ENCODE measurements around the gene MKRN1.
"Not testable (repeated sequence)": the region's sequence is repeated elsewhere in the genome, so short reads cannot be mapped to it uniquely, and the experiment has no call there.

MKRN1 gene

GRCh38 chr7:140509789-140510188 is 30.5 kb upstream of the MKRN1 start:
- Histone ChIP-seq H3K9ac (ENCODE audit: low read length) (no peak overlapping the region), H3K4me1 (ENCODE audit: control insufficient read depth, insufficient read depth, low read length) (peaks cover 11% of the 10 kb centered on the region), H3K27me3 (ENCODE audit: control insufficient read depth, insufficient read depth, low read length) (no peaks in the 10 kb centered on the region), H3K36me3 (ENCODE audit: control insufficient read depth, insufficient read depth, low read length) (no peaks in the 10 kb centered on the region), H3K27ac (ENCODE audit: low read depth, low read length) (no peak overlapping the region), H3K4me3 (ENCODE audit: low read depth, low read length) (no peak overlapping the region), H3K9me3 (ENCODE audit: control insufficient read depth, insufficient read depth, low read depth, low read length) (no peaks in the 10 kb centered on the region)

- H3K27me3 ChIP-seq (ENCODE audit: control insufficient read depth, insufficient read depth, low read length); H3K9ac ChIP-seq (ENCODE audit: low read length); H3K4me1 ChIP-seq (ENCODE audit: control insufficient read depth, insufficient read depth, low read length); H3K4me3 ChIP-seq (ENCODE audit: low read depth, low read length); H3K9me3 ChIP-seq (ENCODE audit: control insufficient read depth, insufficient read depth, low read depth, low read length); H3K27ac ChIP-seq (ENCODE audit: low read depth, low read length); H3K36me3 ChIP-seq (ENCODE audit: control insufficient read depth, insufficient read depth, low read length): not testable (repeated sequence)
These were observed 28.3 kb upstream of the MKRN1 start for GRCh38 chr7:140507556-140507955.

GRCh38 chr7:140506788-140507464 is 27.6 kb upstream of the MKRN1 start:
- H3K4me1 ChIP-seq (ENCODE audit: control insufficient read depth, insufficient read depth, low read length): peaks cover 6% of the 10 kb centered on the region
- H3K9me3 ChIP-seq (ENCODE audit: control insufficient read depth, insufficient read depth, low read depth, low read length): no peaks in the 10 kb centered on the region
- peak overlapping the region; percentile 45 for H3K9ac ChIP-seq (ENCODE audit: low read length)
- no peaks in the 10 kb centered on the region for H3K36me3 ChIP-seq (ENCODE audit: control insufficient read depth, insufficient read depth, low read length)
- 0 out of 2 replicates have a peak overlapping the region, but pooled peaks have one; percentile 16 for H3K4me3 ChIP-seq (ENCODE audit: low read depth, low read length)
- H3K27me3 ChIP-seq (ENCODE audit: control insufficient read depth, insufficient read depth, low read length): no peaks in the 10 kb centered on the region
- no peak overlapping the region; the same call in 1 of the 2 replicates for H3K27ac ChIP-seq (ENCODE audit: low read depth, low read length)

- Histone ChIP-seq H3K27ac (ENCODE audit: low read depth, low read length) (no peak overlapping the region), H3K4me3 (ENCODE audit: low read depth, low read length) (no peak overlapping the region), H3K27me3 (ENCODE audit: control insufficient read depth, insufficient read depth, low read length) (no peaks in the 10 kb centered on the region), H3K4me1 (ENCODE audit: control insufficient read depth, insufficient read depth, low read length) (peaks cover 2% of the 10 kb centered on the region), H3K9me3 (ENCODE audit: control insufficient read depth, insufficient read depth, low read depth, low read length) (no peaks in the 10 kb centered on the region), H3K9ac (ENCODE audit: low read length) (no peak overlapping the region), H3K36me3 (ENCODE audit: control insufficient read depth, insufficient read depth, low read length) (no peaks in the 10 kb centered on the region)
These were observed 22.7 kb upstream of the MKRN1 start for GRCh38 chr7:140501966-140502365.

- H3K4me1 ChIP-seq (ENCODE audit: control insufficient read depth, insufficient read depth, low read length); H3K36me3 ChIP-seq (ENCODE audit: control insufficient read depth, insufficient read depth, low read length); H3K9me3 ChIP-seq (ENCODE audit: control insufficient read depth, insufficient read depth, low read depth, low read length); H3K27ac ChIP-seq (ENCODE audit: low read depth, low read length); H3K4me3 ChIP-seq (ENCODE audit: low read depth, low read length); H3K9ac ChIP-seq (ENCODE audit: low read length); H3K27me3 ChIP-seq (ENCODE audit: control insufficient read depth, insufficient read depth, low read length): not testable (repeated sequence)
These were observed 18.5 kb upstream of the MKRN1 start for GRCh38 chr7:140497807-140498206.

GRCh38 chr7:140497241-140497769 is 18.0 kb upstream of the MKRN1 start:
- no peaks in the 10 kb centered on the region for H3K9me3 ChIP-seq (ENCODE audit: control insufficient read depth, insufficient read depth, low read depth, low read length)
- no peaks in the 10 kb centered on the region for H3K27me3 ChIP-seq (ENCODE audit: control insufficient read depth, insufficient read depth, low read length)
- H3K4me1 ChIP-seq (ENCODE audit: control insufficient read depth, insufficient read depth, low read length): no peaks in the 10 kb centered on the region
- H3K9ac ChIP-seq (ENCODE audit: low read length): no peak overlapping the region
- H3K4me3 ChIP-seq (ENCODE audit: low read depth, low read length): no peak overlapping the region
- no peak overlapping the region for H3K27ac ChIP-seq (ENCODE audit: low read depth, low read length)
- no peaks in the 10 kb centered on the region for H3K36me3 ChIP-seq (ENCODE audit: control insufficient read depth, insufficient read depth, low read length)

- H3K36me3 ChIP-seq (ENCODE audit: control insufficient read depth, insufficient read depth, low read length): no peaks in the 10 kb centered on the region
- no peaks in the 10 kb centered on the region for H3K4me1 ChIP-seq (ENCODE audit: control insufficient read depth, insufficient read depth, low read length)
- H3K27me3 ChIP-seq (ENCODE audit: control insufficient read depth, insufficient read depth, low read length): no peaks in the 10 kb centered on the region
- no peaks in the 10 kb centered on the region for H3K9me3 ChIP-seq (ENCODE audit: control insufficient read depth, insufficient read depth, low read depth, low read length)
- H3K9ac ChIP-seq (ENCODE audit: low read length): no peak overlapping the region
- H3K4me3 ChIP-seq (ENCODE audit: low read depth, low read length): no peak overlapping the region
- H3K27ac ChIP-seq (ENCODE audit: low read depth, low read length): no peak overlapping the region
These were observed 16.3 kb upstream of the MKRN1 start for GRCh38 chr7:140495514-140496097.

GRCh38 chr7:140494867-140495266 is 15.6 kb upstream of the MKRN1 start:
- Histone ChIP-seq H3K9me3 (ENCODE audit: control insufficient read depth, insufficient read depth, low read depth, low read length) (no peaks in the 10 kb centered on the region), H3K27me3 (ENCODE audit: control insufficient read depth, insufficient read depth, low read length) (no peaks in the 10 kb centered on the region), H3K4me3 (ENCODE audit: low read depth, low read length) (no peak overlapping the region), H3K9ac (ENCODE audit: low read length) (no peak overlapping the region), H3K36me3 (ENCODE audit: control insufficient read depth, insufficient read depth, low read length) (no peaks in the 10 kb centered on the region), H3K4me1 (ENCODE audit: control insufficient read depth, insufficient read depth, low read length) (no peaks in the 10 kb centered on the region), H3K27ac (ENCODE audit: low read depth, low read length) (no peak overlapping the region)

- peaks cover 27% of the 10 kb centered on the region for H3K4me1 ChIP-seq (ENCODE audit: control insufficient read depth, insufficient read depth, low read length)
- no peak overlapping the region for H3K9ac ChIP-seq (ENCODE audit: low read length)
- no peaks in the 10 kb centered on the region for H3K9me3 ChIP-seq (ENCODE audit: control insufficient read depth, insufficient read depth, low read depth, low read length)
- no peak overlapping the region for H3K4me3 ChIP-seq (ENCODE audit: low read depth, low read length)
- no peak overlapping the region for H3K27ac ChIP-seq (ENCODE audit: low read depth, low read length)
- H3K36me3 ChIP-seq (ENCODE audit: control insufficient read depth, insufficient read depth, low read length): no peaks in the 10 kb centered on the region
- no peaks in the 10 kb centered on the region for H3K27me3 ChIP-seq (ENCODE audit: control insufficient read depth, insufficient read depth, low read length)
These were observed 9.7 kb upstream of the MKRN1 start for GRCh38 chr7:140489026-140489359.

GRCh38 chr7:140485500-140486265 is 6.4 kb upstream of the MKRN1 start:
- H3K4me3 ChIP-seq (ENCODE audit: low read depth, low read length): peak overlapping the region; percentile 1; the same call in 1 of the 2 replicates
- no peaks in the 10 kb centered on the region for H3K36me3 ChIP-seq (ENCODE audit: control insufficient read depth, insufficient read depth, low read length)
- H3K27ac ChIP-seq (ENCODE audit: low read depth, low read length): peak overlapping the region; percentile 83

GRCh38 chr7:140484951-140485499 is 5.7 kb upstream of the MKRN1 start:
- peaks cover 41% of the 10 kb centered on the region for H3K4me1 ChIP-seq (ENCODE audit: control insufficient read depth, insufficient read depth, low read length)

More at GRCh38 chr7:140485500-140486265, 6.4 kb upstream of the MKRN1 start:
- Histone ChIP-seq H3K9me3 (ENCODE audit: control insufficient read depth, insufficient read depth, low read depth, low read length) (no peaks in the 10 kb centered on the region), H3K9ac (ENCODE audit: low read length) (peak overlapping the region; percentile 68), H3K4me1 (ENCODE audit: control insufficient read depth, insufficient read depth, low read length) (peaks cover 41% of the 10 kb centered on the region), H3K27me3 (ENCODE audit: control insufficient read depth, insufficient read depth, low read length) (no peaks in the 10 kb centered on the region)

More at GRCh38 chr7:140484951-140485499, 5.7 kb upstream of the MKRN1 start:
- no peaks in the 10 kb centered on the region for H3K27me3 ChIP-seq (ENCODE audit: control insufficient read depth, insufficient read depth, low read length)
- H3K27ac ChIP-seq (ENCODE audit: low read depth, low read length): peak overlapping the region; percentile 83
- no peaks in the 10 kb centered on the region for H3K9me3 ChIP-seq (ENCODE audit: control insufficient read depth, insufficient read depth, low read depth, low read length)
- H3K9ac ChIP-seq (ENCODE audit: low read length): peak overlapping the region; percentile 68
- peak overlapping the region; percentile 1; the same call in 1 of the 2 replicates for H3K4me3 ChIP-seq (ENCODE audit: low read depth, low read length)
- no peaks in the 10 kb centered on the region for H3K36me3 ChIP-seq (ENCODE audit: control insufficient read depth, insufficient read depth, low read length)
